BLaER1 treated with 17β-estradiol and CSF1 and Interleukin-3, amounts not matched to agents 10 nM and 100 nM (cell line): ENCODE results near the gene CFLAR.
A peak's percentile ranks its signal among the peaks of the same experiment; 100 is the strongest.

Experiments used
- H3K27ac ChIP-seq, 11 experiments: shearing (Covaris generic); formaldehyde crosslinking; 2 replicates each; pipeline ENCODE4 v1.8.1; 2022
- H3K27me3 ChIP-seq, 11 experiments: shearing (Covaris generic); formaldehyde crosslinking; 2 replicates each; pipeline ENCODE4 v1.8.1; 2022
- H3K36me3 ChIP-seq, 11 experiments: shearing (Covaris generic); formaldehyde crosslinking; 2 replicates each; pipeline ENCODE4 v1.8.1; 2022
- H3K4me1 ChIP-seq, 10 experiments: shearing (Covaris generic); formaldehyde crosslinking; 2 replicates each; pipeline ENCODE4 v1.8.1; 2022
- H3K4me2 ChIP-seq, 11 experiments: shearing (Covaris generic); formaldehyde crosslinking; 2 replicates each; pipeline ENCODE4 v1.8.1; 2022
- H3K4me3 ChIP-seq, 10 experiments: shearing (Covaris generic); formaldehyde crosslinking; 2 replicates each; pipeline ENCODE4 v1.8.1; 2022
- H3K9ac ChIP-seq, 11 experiments: shearing (Covaris generic); formaldehyde crosslinking; 2 replicates each; pipeline ENCODE4 v1.8.1; 2022
- H3K9me3 ChIP-seq, 11 experiments: shearing (Covaris generic); formaldehyde crosslinking; replicated peaks in 1 of 11; 2 replicates each; pipeline ENCODE4 v1.8.1; 2022
- H4K20me1 ChIP-seq, 11 experiments: shearing (Covaris generic); formaldehyde crosslinking; 2 replicates each; pipeline ENCODE4 v1.8.1; 2022
- Cebpa-rat ChIP-seq, 11 experiments: shearing (Covaris generic); IDR thresholded peaks; 2 replicates each; pipeline ENCODE4 v1.8.1; 2022

The CFLAR gene

GRCh38 chr2:201093573-201093972 lies 22.4 kb upstream of the CFLAR start:
- no peak overlapping the region for H3K4me3 ChIP-seq
- H4K20me1 ChIP-seq: no peaks in the 10 kb centered on the region
- H3K36me3 ChIP-seq: peaks cover 20 to 45% (median 25%) of the 10 kb centered on the region in 11 experiments
- H3K27me3 ChIP-seq: no peaks in the 10 kb centered on the region
- no peak overlapping the region for H3K4me2 ChIP-seq
- H3K9me3 ChIP-seq: no peaks in the 10 kb centered on the region
- no peak for TF ChIP-seq Cebpa-rat (IDR thresholded peaks at IDR 0.05)
- no peaks in the 10 kb centered on the region for H3K4me1 ChIP-seq
- H3K9ac ChIP-seq: no peak overlapping the region
- H3K27ac ChIP-seq: no peak overlapping the region

GRCh38 chr2:201100497-201100896 lies 15.5 kb upstream of the CFLAR start:
- H3K27me3 ChIP-seq: no peaks in the 10 kb centered on the region
- H3K36me3 ChIP-seq: peaks cover 0 to 1% (median 0%) of the 10 kb centered on the region in 11 experiments; a peak in 1 of 22 replicates
- no peaks in the 10 kb centered on the region for H3K9me3 ChIP-seq
- H3K4me1 ChIP-seq: no peaks in the 10 kb centered on the region
- no peak for TF ChIP-seq Cebpa-rat (IDR thresholded peaks at IDR 0.05)
- H3K4me2 ChIP-seq: no peak overlapping the region
- H3K4me3 ChIP-seq: no peak overlapping the region
- H3K9ac ChIP-seq: no peak overlapping the region
- no peaks in the 10 kb centered on the region for H4K20me1 ChIP-seq
- H3K27ac ChIP-seq: no peak overlapping the region

GRCh38 chr2:201105759-201106158 lies 10.2 kb upstream of the CFLAR start:
- H3K4me3 ChIP-seq: no peak overlapping the region
- H3K9ac ChIP-seq: no peak overlapping the region
- H3K27ac ChIP-seq: no peak overlapping the region
- no peaks in the 10 kb centered on the region for H4K20me1 ChIP-seq
- no peaks in the 10 kb centered on the region for H3K27me3 ChIP-seq
- no peaks in the 10 kb centered on the region for H3K9me3 ChIP-seq
- peaks cover 0 to 4% (median 0%) of the 10 kb centered on the region in 11 experiments; a peak in 1 of 22 replicates for H3K36me3 ChIP-seq
- H3K4me2 ChIP-seq: no peak overlapping the region
- no peaks in the 10 kb centered on the region for H3K4me1 ChIP-seq
- TF ChIP-seq Cebpa-rat (IDR thresholded peaks at IDR 0.05): no peak

GRCh38 chr2:201107624-201108023 lies 8.3 kb upstream of the CFLAR start:
- H4K20me1 ChIP-seq: no peaks in the 10 kb centered on the region
- no peaks in the 10 kb centered on the region for H3K9me3 ChIP-seq
- no peak overlapping the region for H3K4me3 ChIP-seq
- H3K9ac ChIP-seq: no peak overlapping the region
- no peak overlapping the region for H3K4me2 ChIP-seq
- H3K27me3 ChIP-seq: no peaks in the 10 kb centered on the region
- peaks cover 0 to 4% (median 0%) of the 10 kb centered on the region in 11 experiments; a peak in 1 of 22 replicates for H3K36me3 ChIP-seq
- TF ChIP-seq Cebpa-rat (IDR thresholded peaks at IDR 0.05): no peak
- peaks cover 0 to 7% (median 0%) of the 10 kb centered on the region in 10 experiments; a peak in 4 of 20 replicates for H3K4me1 ChIP-seq
- H3K27ac ChIP-seq: no peak overlapping the region

- Histone ChIP-seq H3K27ac (no peak overlapping the region), H3K4me3 (no peak overlapping the region), H3K4me2 (no peak overlapping the region), H3K27me3 (no peaks in the 10 kb centered on the region), H3K4me1 (peaks cover 0 to 14% (median 0%) of the 10 kb centered on the region in 10 experiments; a peak in 4 of 20 replicates), H3K9me3 (no peaks in the 10 kb centered on the region), H3K36me3 (peaks cover 0 to 4% (median 0%) of the 10 kb centered on the region in 11 experiments; a peak in 1 of 22 replicates), H4K20me1 (no peaks in the 10 kb centered on the region), H3K9ac (no peak overlapping the region)
- no peak for TF ChIP-seq Cebpa-rat (IDR thresholded peaks at IDR 0.05)
Measured at GRCh38 chr2:201108341-201108740, 7.6 kb upstream of the CFLAR start.

GRCh38 chr2:201109186-201109585 lies 6.8 kb upstream of the CFLAR start:
- H4K20me1 ChIP-seq: no peaks in the 10 kb centered on the region
- no peaks in the 10 kb centered on the region for H3K27me3 ChIP-seq
- H3K4me2 ChIP-seq: no peak overlapping the region
- TF ChIP-seq Cebpa-rat (IDR thresholded peaks at IDR 0.05): no peak
- H3K36me3 ChIP-seq: peaks cover 0 to 4% (median 0%) of the 10 kb centered on the region in 11 experiments; a peak in 1 of 22 replicates
- H3K4me1 ChIP-seq: peaks cover 0 to 22% (median under 1%) of the 10 kb centered on the region in 10 experiments; a peak in 9 of 20 replicates
- no peak overlapping the region for H3K9ac ChIP-seq
- no peaks in the 10 kb centered on the region for H3K9me3 ChIP-seq
- H3K27ac ChIP-seq: no peak overlapping the region
- no peak overlapping the region for H3K4me3 ChIP-seq

GRCh38 chr2:201110615-201111014 lies 5.3 kb upstream of the CFLAR start:
- Histone ChIP-seq H3K27me3 (no peaks in the 10 kb centered on the region), H3K27ac (no peak overlapping the region), H3K4me1 (peaks cover 4 to 36% (median 13%) of the 10 kb centered on the region in 10 experiments; a peak in 18 of 20 replicates), H3K4me2 (no peak overlapping the region), H3K9ac (no peak overlapping the region), H3K9me3 (peaks cover 0 to 3% (median 0%) of the 10 kb centered on the region in 11 experiments; a peak in 1 of 22 replicates), H3K36me3 (peaks cover 0 to 3% (median 0%) of the 10 kb centered on the region in 11 experiments; a peak in 1 of 22 replicates), H4K20me1 (no peaks in the 10 kb centered on the region), H3K4me3 (no peak overlapping the region)
- no peak for TF ChIP-seq Cebpa-rat (IDR thresholded peaks at IDR 0.05)

GRCh38 chr2:201111096-201111495 lies 4.9 kb upstream of the CFLAR start:
- Histone ChIP-seq H3K36me3 (peaks cover 0 to under 1% (median 0%) of the 10 kb centered on the region in 11 experiments; a peak in 1 of 22 replicates), H3K9ac (no peak overlapping the region), H3K4me3 (no peak overlapping the region), H3K27me3 (no peaks in the 10 kb centered on the region), H3K4me2 (no peak overlapping the region), H3K9me3 (peaks cover 0 to 3% (median 0%) of the 10 kb centered on the region in 11 experiments; a peak in 1 of 22 replicates), H3K27ac (no peak overlapping the region), H4K20me1 (no peaks in the 10 kb centered on the region), H3K4me1 (peaks cover 6 to 37% (median 14%) of the 10 kb centered on the region in 10 experiments; a peak in 18 of 20 replicates)
- no peak for TF ChIP-seq Cebpa-rat (IDR thresholded peaks at IDR 0.05)

GRCh38 chr2:201114350-201114749 lies 1.6 kb upstream of the CFLAR start:
- Histone ChIP-seq H3K9me3 (peaks cover 0 to 3% (median 0%) of the 10 kb centered on the region in 11 experiments; a peak in 1 of 22 replicates), H4K20me1 (peaks cover 0 to 3% (median 0%) of the 10 kb centered on the region in 11 experiments; a peak in 2 of 22 replicates), H3K4me1 (peaks cover 15 to 37% (median 26%) of the 10 kb centered on the region in 10 experiments), H3K9ac (peak overlapping the region in 2 of 11 experiments; percentile 98 to 99; a peak in 4 of 22 replicates), H3K4me2 (peak overlapping the region in 9 of 11 experiments; percentile 13 to 99 (median 91); a peak in 13 of 22 replicates), H3K4me3 (peak overlapping the region in 3 of 10 experiments; percentile 78 to 92 (median 86); a peak in 5 of 20 replicates), H3K27me3 (no peaks in the 10 kb centered on the region), H3K36me3 (no peaks in the 10 kb centered on the region), H3K27ac (peak overlapping the region in 5 of 11 experiments; percentile 96 to 99 (median 97); a peak in 4 of 22 replicates)
- TF ChIP-seq Cebpa-rat (IDR thresholded peaks at IDR 0.05): no peak
